NCI-H1436 (cell line): ENCODE measurements around the gene MRPL47.

Source experiments
- DNase-seq: peaks from one replicate; lab custom pipeline; 2025; lab: John Stamatoyannopoulos, UW

The MRPL47 gene

DNA sequence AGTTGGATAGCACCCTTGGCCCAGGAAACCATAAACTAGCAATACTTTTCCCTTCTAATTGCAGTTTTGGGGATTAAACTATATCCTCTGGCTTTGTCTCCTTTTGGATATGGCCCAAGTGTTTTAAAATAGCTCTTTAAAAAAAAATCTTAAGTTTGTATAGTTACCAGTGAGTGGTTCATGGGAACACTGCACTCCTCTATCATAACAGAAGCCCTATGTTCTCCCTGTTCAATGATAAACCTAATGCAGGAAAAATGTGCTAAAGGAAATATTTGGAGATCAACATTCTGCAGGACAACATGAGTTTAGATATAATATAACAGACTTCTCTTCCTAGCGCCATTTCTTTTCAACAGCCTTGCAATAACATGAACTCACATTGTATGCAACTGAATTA lies 13.1 kb downstream of the MRPL47 start:
- no peak for DNase-seq

DNA sequence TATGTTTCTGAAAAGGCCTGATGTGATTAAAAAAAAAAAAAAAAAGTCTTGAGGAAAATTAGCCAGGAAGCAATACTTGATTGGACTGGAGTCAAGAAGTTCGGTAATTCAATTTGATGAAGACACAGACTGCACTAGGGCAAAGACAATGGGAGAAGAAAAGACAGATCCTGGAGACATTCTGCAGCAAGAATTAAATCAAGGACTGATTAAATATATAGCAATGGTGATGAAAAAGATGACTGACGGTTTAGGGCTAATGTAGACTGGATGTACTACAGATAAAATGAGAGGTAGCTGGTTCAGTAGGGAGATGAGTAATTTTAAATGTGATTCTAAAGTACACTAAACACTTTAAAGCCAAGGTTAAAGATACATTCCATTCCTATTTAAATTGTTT lies 13.8 kb downstream of the MRPL47 start:
- DNase-seq: no peak

DNA sequence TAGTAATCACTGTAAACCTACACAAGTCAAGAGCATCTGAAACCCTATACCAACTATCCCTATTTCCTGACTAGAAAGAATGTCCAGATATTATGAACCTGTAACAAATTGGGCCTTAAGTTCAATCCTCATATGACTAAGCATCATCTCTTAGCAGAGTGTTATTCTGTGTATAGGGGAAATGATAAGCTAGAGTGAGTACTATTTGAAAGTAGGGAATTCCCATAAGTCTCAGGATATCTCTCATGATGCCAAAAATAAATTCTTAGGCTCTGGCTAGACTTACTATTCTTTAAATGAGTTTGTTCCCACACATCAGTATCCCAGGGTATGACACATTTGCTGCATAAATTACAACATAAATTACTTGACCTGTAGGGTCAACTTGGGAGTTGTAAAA lies 15.3 kb downstream of the MRPL47 start:
- DNase-seq: no peak

DNA sequence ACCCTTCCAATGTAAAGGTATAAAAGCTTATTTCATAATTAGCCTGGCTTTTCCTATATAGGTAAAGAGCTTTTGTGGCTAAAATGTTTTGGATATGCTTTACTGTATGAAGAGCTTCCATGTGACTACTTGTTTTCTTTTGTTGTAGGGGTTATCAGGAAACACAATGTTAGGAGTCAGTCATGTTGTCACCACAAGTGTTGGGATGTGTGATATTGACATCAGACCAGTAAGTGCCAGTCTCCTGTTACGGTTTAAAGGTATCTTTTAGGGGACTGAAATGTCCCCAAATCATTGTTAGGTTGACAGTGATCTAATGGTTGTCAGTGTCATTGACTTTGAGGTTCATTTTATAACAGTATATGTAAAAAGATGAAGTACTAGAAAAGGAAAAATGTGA lies 23.4 kb downstream of the MRPL47 start:
- DNase-seq: no peak

DNA sequence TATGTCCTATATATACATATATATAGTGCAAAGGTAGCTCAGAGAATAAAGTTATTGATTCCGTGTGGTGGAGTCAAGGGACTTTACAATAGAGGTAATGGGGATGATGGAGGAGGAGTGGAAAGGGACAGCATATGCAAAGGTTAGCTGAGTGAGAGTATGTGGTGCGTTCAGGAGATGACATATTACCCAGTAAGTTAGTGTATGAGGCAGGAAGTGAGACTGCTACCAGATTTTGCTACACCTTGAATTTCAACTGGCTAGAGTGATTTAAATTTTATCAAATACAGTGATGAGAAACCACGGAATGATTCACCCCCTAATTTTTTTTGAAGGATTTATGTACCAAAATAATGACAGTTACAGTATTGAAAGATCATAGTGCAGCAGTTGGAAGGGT lies 38.9 kb downstream of the MRPL47 start:
- DNase-seq: no peak

DNA sequence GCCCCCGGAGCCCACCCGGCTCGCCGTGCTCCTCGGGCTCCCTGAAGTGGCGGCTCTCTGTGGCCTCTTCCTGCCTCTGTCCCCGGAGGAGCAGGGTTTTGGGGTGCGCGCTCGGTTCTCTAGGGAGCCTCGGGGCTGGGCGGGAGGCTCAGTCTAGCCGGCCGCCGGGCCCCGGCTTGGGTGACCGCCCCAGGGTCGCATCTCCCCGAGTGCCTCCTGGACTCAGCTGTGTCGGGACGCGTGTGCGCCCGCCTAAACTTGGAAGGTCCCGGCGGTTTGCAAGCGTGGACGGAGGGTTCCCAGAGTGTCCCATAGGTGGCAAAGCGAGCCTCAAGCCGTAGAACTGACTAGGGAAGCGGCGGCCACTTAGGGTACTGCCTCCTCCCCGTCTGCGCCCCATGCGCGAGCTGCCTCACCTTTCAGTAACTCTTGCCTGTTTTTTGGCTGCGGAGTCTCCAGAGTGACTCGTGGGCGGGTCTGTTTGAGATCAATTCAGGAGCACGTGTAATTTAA lies 41.1 kb downstream of the MRPL47 start:
- peak; percentile 58 for DNase-seq

DNA sequence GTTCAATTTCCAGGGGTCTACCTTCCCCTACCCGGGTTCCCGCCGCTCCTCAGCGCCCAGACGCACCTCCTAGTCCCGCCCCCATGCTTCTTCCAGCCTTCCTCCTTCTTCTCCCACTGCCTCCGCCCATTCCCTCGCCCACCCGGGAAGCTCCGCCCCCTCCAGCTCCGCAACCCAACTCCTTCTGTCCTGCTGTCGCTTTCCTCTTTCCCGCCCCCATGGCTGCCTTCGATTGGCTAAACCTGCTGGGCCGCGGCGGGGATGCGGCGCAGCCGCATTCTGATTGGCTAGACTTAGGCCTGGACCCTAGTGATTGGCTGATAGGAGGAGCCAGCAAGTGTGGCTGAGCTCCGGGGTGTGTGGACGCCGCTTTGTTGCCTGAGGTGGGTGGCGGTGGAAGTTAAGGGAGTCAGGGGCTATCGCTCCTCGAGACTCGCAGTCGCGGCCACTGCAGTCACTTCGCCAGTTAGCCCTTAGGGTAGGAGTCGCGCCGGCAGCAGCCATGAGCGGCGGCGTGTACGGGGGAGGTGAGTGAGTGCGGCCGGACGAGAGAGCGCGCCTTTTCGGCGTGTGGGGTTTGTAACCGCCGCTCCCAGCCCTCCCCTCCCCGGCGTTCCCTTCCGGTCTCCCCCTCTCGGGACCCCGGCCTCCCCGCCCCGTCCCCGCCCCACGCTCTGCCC lies 41.7 kb downstream of the MRPL47 start, which contains the start of gene ACTL6A:
ACTL6A (plus strand) TSS at position 336 of the 680 bp plus-strand sequence; CDS start at position 503, 167 bp downstream.
- DNase-seq: peak; percentile 100

DNA sequence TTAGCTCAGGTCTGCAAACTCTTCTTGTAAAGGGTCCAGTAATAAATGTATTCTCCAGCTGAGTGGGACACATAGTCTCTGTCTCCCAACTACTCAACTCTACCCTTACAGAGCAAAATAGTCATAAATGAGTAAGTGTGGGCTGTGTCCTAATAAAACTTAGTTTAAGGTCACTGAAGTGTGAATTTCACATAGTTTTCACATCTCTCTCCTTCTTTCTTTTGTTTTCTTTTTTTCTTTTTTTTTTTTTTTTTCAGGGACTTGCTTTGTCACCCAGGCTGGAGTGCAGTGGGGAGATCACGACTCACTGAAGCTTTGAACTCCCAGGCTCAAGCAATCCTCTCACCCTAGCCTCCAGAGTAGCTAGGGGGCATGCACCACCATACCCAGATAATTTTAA lies 43.6 kb downstream of the MRPL47 start:
- no peak for DNase-seq

DNA sequence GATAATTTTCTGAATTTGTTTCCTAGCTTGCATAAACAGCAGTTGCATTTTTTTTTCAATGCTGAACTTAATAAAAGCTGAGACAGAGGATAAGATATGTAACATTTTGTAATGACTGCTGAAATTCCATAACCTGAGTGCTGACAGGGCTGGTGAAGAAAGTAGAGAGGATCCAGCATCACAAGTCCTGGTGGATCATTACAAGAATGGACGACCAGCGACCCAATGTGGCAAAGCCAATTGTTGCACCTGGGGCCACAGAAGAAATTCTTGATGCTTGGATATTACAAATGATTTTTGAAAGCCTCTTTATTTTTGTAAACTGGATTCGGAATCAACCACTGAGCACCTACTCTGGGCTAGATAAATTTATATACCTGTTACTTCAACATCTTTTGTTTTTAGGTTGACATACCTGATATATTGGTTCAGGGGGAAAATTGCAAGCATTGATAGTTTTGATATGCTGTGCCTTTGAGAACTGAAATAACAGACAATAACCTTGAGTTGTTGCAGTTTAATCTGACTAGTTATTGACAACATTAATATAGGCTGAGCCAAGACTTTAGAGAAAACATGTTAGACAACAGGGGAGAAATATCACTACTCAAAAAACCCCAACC lies 45.6 kb downstream of the MRPL47 start:
- DNase-seq: peak; percentile 54

DNA sequence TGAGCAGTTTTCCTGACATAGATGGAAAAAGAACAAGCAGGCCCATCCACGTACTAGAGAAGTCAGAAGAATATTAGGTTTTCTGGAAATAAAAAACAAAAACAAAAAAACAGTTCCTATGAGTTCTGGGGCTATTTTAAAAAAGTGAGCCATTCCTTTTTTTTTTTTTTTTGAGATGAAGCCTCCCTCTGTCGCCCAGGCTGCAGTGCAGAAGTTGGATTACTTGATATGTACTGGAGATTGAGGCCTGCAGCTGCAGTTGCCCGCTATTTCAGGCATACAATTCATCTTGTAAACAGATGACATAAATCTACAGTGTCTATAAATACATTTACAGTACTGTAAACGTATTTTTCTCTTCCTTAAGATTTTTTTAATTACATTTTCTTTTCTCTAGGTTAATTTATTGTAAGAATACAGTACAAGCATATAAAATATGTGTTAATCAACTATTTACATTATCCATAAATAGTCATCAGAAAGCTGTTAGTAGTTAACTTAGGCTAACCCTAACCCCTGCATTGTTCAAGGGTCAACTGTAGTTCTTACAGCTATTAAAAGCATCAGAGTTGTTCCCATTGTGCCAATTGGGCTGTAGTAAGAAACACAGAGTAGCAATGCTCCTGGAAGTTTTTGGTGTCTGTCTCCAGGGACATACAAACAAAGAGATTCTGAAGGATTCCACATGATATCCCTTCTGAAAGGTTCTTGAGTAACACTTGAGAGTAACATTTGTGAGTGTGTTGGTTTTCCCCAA lies 52.9 kb downstream of the MRPL47 start:
- DNase-seq: no peak

DNA sequence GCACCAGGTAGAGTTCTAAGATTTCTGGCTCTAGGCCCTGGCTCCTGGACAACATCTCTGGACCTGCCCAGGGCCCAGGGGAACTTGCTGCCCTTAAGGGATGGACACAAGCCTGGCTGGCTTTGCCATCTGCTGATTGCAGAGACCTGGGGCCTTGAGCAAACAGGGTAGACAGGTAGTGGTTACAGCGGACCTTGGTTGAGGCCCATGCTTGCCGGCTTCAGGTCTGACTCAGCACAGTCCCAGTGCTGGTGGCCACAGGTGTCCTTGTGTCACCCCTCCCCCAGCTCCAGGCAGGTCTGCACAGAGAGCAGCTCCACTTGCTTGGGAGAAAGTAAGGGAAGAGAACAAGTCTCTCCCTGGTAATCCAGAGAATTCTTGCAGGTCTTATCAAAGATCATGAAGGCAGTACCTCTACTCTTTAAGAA lies 57.6 kb downstream of the MRPL47 start:
- no peak for DNase-seq

DNA sequence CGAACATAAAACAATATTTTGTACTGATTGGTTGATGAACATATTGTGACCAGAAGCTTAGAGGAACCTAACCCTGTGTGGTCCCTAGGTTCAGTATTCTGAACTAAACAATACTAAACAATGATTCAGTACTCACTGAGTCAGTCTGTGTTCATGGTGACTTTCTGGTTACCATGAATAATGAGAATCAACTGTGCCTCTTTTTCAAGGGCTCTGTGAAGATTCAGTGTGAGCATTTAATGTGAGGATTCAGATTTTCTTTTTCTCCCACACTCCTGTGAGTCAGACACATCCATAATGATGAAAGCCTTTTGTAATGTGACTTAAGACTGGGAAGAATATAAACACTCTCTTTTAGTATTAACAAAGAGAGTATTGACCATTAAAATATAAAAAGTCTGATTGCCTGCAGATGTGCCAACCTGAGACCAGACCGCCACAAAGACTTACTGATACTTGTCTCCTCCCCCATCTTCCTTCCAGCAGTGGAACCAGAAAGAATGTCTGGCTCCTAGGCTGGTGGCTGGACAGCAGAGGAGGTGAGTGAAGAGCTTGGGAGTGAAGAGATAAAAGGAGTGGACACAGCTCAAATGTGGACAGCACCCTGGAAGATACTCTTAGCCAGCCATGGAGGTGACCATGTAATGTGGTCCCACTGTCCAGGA lies 59.3 kb downstream of the MRPL47 start:
- DNase-seq: no peak

DNA sequence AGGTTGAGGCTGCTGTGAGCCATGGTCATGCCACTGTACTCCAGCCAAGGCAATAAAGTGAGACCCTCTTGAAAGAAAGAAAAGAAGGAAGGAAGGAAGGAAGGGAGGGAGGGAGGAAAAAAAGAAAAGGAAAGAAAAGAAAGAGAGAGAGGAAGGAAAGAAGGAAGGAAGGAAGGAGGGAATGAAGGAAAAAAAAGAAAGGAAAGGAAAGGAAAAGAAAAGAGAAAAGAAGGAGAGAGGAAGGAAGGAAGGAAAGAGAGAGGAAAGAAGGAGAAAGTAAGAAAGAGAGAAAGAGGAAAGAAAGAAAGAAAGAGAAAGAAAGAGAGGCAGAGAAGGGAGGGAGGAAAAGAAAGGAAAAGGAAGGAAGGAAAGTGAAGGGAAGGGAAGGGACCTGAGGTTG lies 62.1 kb downstream of the MRPL47 start:
- DNase-seq: no peak

DNA sequence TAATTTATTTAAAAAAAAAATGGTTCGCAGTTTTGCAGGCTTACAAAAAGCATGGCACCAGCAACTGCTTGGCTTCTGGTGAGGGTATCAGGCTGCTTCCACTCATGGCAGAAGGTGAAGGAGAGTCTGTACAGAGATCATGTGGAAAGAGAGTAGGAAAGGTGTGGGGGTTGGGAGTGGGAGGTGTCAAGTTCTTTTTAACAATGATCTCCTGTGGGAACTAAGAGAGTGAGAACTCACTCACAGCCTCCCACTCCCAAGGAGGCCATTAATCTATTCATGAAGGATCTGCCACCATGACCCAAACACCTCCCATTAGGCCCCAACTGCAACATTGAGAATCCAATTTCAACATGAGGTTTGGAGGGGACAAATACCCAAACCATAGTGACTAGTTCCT lies 62.8 kb downstream of the MRPL47 start:
- DNase-seq: no peak

DNA sequence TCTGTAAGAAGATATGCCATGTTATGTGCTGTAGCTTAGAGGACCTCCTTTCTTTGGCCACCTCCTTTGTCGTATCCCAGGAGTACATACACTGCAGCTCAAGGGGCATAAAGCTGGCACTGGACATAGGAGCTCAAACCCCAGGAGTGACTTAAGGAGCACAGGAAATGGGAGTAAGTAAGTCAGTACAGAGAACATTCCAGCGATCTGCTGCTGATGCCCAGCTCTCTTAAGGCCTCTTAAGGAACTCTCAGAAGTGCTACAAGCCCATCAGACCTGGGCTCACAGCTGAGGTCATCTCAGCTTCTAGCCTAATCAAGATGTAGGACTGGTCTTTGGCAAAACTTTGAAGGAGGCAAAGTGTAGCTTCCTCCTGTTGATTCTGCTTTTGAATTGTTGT lies 63.3 kb downstream of the MRPL47 start:
- no peak for DNase-seq
